Embryonic facial prominence (tissue), 1 donor: ENCODE data around the gene PRODH2.

Experiments
- DNase-seq: peaks from one replicate; pipeline ENCODE4 v3.0.0-alpha.2; 2016; ENCODE audit errors: extremely low spot score

Gene PRODH2

DNA sequence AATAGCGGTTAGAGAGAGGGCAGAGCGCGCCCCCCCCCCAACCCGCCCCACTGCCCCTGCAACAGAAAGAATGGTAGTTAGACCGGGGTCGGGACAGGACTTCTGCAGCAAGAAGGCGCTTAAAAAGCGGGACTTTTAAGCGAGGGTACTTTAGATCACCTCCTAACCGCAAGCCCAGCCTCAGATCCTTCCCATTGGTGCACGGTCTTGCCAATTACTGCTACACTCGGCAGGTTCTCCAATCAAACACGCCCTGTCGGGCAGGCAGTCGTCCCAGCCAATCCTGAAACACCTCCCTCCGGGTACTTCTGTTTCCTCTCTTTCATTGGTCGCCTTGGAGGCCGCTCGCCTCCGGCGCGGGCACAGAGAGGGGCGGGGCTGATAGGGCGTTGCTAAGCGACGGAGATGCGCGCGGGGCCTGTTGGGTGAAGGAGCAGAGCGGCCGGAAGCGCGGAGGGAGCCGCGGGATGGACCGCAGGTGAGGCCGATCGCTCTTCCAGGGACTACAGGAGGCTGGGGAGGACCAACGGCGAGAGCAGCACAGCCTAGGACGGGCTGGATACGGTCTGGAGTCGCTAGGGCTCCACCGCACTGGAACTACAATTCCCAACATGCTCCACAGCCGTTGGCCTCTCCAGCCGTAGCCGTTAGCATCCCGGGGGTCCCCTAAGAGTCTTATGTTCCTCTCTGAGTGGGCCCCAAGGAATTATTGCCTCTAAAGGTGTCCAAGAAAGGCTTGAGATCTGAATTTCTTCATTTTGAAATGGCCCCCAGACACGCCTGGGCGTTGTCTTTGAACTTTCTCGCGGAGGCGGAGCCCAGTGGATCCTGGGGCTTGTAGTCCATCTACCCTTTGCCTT lies 54.7 kb downstream of the PRODH2 start, which contains the start of gene PROSER3:
TSS of gene PROSER3 (plus strand) at position 428 of the 860 bp plus-strand sequence. CDS start at position 468, 40 bp downstream.
- DNase-seq = peak; percentile 99

DNA sequence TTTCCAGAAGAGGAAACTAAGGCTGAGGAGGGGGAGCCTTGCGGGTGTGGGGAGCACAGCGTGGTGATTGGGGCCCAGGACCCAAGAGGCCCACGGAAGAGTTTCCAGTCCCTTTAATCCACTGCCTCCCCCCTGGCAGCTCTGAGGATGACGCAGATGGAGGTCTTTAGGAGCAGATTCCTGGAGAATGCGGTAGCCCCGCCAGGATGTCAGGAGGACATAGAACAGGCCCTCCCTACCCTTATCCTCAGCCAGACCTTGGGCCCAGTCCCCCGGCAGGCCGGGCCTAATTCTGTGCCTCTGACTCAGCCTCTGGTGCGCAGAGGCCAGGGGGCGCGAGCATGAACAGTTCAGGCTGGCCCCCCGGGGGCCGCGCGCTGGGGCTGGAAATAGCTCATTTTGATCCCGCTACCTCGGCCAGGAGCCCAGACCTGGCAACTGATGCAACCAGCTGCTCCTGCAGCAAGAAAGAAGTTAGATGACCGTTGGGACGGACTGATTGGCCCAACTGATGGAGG lies 55.4 kb downstream of the PRODH2 start:
- peak; percentile 25 for DNase-seq

DNA sequence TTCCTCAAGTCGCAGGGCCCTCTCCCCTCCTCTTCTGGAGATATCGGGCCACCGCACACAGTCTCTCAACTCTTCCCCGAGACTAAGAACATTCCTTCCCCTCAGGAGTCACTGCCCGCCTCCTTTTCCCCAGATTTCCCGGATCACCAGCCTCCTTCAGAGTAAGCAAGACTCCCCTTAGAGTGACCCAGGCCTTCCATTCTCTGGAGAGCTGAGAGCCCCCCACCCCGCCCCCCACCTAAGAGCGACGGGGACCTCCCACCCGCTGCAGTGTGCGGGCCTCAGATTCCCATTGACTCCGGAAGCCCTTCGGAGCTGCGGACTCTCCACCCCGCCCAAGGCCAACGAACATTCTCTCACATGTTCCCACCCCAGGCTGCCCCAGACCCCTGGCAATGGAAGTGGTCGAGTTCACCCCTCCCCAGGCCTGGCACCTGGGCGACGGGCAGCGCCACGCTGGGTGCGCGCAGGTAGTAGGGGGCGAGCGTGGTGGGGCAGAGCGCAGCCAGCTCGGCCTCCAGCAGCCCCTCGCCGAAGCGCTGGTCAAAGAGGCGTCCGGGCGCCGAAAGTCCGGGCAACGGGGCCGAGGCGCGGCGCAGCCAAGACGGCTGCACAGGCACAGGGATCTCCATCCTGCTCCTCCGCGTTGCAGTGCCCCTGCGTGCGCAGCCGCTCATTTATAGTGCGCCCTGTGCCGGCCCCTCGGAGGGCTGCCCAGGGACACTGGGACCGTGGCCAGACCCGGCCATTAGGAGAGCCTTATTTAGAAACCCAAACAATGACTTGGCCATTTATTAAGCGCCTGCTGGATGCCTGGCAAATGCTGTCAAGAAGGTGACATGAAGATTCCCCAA lies 56.0 kb downstream of the PRODH2 start, which contains the start of gene HSPB6:
TSS of gene HSPB6 (minus strand) at position 653 of the 854 bp plus-strand sequence. CDS start at position 632, 21 bp downstream.
- no peak for DNase-seq

DNA sequence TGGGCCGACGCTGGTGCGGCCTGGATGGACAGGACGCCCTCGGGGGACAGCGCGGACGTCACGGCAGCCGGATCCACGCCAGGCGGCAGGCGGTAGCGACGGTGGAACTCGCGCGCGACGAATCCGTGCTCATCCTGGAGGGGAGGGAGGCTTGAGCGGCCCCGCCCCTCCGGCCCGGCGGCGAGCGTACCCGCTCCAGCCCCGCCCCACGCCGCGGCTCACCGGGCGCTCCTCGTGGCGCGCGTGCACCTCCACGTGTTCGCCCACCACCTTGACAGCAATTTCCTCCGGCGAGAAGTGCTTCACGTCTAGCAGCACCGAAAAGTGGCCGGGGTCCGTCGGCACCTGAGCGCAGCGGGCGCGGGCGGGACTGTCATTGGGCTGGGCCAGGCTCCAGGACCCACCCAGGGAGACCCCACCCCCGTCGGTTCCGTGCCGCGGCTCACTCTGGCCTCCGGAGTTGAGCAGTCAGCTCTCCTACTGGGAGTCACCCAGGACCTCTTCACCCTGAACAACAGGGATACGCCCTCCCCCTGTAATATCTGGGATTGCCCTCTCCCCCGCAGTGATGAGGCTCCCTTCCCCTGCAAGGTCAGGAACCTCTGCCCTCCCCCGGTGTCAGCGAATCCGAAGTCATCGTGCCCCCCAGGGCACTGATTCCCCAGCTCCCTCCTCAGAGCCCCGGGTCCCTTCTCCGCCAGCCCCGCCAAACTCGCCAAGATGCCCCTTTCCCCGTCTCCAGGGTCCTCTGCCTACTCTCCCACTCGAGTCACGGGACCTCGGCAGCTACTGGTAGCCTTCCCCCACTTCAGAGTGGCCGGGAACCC lies 56.9 kb downstream of the PRODH2 start:
- no peak for DNase-seq

GRCh38 chr19:35755131-35755549 lies 57.5 kb downstream of the PRODH2 start:
- DNase-seq = no peak

DNA sequence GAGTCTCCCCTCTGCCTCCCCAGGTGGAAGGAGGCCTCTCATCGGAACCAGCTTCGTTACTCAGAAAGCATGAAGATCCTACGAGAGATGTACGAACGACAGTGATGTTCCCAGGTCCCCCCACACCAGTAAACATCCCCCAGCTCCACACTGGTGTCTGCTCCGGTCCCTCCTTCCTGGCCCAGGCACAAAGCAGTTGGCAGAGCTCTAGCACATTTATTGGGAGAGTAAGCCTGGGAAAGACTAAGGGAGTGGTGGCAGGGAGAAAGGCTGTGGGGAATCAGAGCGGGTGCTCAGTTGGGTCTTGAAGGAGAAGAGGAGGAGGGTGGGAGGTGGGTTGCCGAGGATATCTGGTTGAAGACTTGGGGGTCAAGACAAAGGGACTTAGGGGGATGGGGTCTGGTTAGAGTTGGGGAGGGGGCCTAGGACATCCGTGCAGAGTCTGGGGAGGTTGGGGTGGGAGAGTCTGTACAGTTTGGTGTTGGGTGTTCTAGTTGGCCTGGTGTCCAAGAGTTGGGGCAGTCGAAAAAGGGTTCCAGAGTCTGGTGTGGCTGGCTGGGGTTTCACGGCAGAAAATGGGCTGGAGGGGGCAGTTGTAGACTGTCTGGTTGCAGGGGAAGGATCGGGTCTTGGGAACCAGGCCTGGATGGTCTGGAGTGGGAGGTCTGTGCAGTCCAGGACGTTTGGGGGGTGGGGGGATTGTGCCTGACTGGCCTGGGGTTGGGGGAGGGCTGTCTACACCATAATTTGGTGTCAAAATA lies 58.1 kb downstream of the PRODH2 start:
- peak; percentile 4 for DNase-seq

DNA sequence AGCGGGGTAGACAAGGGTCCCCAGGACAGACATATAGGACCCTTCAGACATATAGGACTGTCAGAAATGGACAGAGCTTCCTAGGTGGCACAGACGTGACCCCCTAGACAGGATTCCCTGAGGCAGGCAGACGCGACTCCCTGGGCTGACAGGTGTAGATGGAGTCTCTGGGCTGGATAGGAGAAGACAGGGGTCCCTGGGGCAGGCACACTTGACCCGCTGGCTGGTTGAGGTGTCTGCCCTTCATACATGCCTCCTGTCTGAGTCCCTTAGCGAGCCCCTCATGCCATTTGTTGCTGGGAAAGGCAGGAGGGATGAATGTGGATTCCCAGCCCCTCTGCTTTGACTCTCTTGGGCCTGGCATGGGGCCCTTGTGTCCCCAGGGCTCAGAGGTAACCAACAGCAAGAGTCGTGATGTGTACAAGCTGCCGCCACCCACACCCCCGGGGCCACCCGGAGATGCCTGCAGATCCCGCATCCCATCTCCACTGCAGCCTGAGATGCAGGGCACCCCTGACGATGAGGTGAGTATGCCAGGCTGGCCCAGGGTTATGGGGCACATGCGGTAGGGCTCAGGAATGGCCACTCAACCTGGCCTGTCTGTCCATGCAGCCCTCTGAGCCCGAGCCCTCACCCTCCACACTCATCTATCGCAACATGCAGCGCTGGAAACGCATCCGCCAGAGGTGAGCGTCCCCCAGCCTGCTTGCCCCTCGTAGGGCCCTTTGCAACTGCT lies 58.8 kb downstream of the PRODH2 start:
- peak; percentile 3 for DNase-seq

DNA sequence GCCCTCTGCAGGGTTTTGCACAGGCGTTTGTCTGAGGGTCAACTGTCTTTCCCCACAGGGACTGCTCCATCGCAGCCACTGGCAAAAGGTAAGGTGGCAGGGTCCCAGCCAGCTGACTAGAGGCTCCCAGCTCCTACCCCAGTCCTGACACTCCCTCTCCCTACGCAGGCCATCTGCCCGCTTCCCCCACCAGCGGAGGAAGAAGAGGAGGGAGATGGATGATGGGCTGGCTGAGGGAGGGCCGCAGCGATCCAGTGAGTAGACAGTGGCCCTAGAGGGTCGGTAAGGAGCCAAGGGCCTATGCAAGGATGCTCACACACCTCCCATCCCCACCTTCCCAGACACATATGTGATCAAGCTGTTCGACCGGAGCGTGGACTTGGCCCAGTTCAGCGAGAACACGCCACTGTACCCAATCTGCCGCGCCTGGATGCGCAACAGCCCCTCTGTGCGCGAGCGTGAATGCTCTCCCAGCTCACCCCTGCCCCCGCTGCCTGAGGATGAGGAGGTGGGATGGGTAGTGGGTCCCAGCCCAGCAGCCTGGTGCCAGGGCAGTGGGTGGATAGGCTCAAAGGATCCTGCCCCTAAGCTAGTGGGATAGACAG lies 59.8 kb downstream of the PRODH2 start:
- DNase-seq = peak; percentile 4

DNA sequence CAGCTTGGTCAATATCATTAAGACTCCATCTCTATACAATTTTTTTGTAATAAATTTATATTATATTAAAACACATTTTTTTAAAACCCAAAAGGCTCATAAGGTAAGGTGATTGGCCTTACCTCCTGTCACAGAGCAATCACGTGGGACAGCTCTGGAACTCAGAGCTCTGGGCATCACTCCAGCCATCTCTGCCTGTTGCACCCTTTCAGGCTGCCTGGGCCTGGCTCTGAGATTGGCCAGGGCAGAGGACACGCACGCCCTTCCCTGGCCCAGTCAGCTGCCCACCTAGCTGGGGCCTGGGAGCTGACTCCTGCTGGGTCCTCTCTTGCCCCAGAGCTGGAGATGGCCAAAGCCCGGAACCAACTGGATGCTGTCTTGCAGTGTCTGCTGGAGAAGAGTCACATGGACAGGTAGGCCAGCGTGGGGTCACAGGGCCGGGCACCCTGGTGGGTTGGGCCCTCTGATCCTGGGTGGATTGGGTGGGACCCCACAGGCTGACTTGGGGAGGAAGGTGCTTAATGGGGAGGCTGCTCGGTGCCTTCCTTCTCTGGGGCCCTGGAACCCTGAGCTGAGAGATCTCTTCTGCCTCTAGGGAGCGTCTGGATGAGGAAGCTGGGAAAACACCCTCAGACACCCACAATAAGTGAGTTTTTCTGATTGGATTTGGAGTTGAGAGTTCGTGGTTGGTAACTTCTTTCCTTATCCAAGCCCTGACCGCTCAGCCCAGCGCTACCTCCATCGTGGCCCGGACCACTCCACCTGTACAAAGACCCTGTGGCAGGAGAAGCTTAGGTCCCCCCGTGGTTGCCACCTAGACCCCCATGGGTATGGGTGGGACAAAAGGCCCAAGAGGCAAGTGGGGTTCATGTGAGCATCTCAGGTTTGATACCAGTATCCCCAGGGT lies 60.6 kb downstream of the PRODH2 start:
- DNase-seq = peak; percentile 1

GRCh38 chr19:35750167-35750566 lies 62.5 kb downstream of the PRODH2 start:
- peak; percentile 2 for DNase-seq
